GM19372 (cell line): Measurements from ENCODE around the gene ME2.
"Not testable (repeated sequence)": the region's sequence is repeated elsewhere in the genome, so short reads cannot be mapped to it uniquely, and the experiment has no call there.

ENCODE experiments used
- ATAC-seq: cut with Tn5 transposase; IDR thresholded peaks from one replicate; pipeline ENCODE4 v1.9.1; 2021; ENCODE audit warnings: mild to moderate bottlenecking, low read depth, moderate library complexity; ENCODE audit not compliant: unreplicated experiment

ME2 gene

GRCh38 chr18:50911006-50911405, 32.1 kb downstream of the ME2 start:
- no peak for ATAC-seq

- ATAC-seq: no peak
Observed at GRCh38 chr18:50917021-50917420, 38.1 kb downstream of the ME2 start.

GRCh38 chr18:50918153-50918552, 39.2 kb downstream of the ME2 start:
- no peak for ATAC-seq

- ATAC-seq: no peak
Observed at GRCh38 chr18:50924372-50924771, 45.5 kb downstream of the ME2 start.

GRCh38 chr18:50926521-50926920, 47.6 kb downstream of the ME2 start:
- ATAC-seq: no peak

- no peak for ATAC-seq
Observed at GRCh38 chr18:50928551-50928950, 49.6 kb downstream of the ME2 start.

GRCh38 chr18:50933684-50934083, 54.8 kb downstream of the ME2 start:
- ATAC-seq: no peak

- ATAC-seq: no peak
Observed at GRCh38 chr18:50934545-50935211, 55.8 kb downstream of the ME2 start.

- no peak for ATAC-seq
Observed at GRCh38 chr18:50935493-50936191, 56.7 kb downstream of the ME2 start.

GRCh38 chr18:50937183-50937582, 58.3 kb downstream of the ME2 start:
- ATAC-seq: no peak

- ATAC-seq: no peak
Observed at GRCh38 chr18:50938912-50939311, 60.0 kb downstream of the ME2 start.

- no peak for ATAC-seq
Observed at GRCh38 chr18:50944245-50944932, 65.5 kb downstream of the ME2 start.

GRCh38 chr18:50945918-50946317, 67.0 kb downstream of the ME2 start:
- not testable (repeated sequence) for ATAC-seq

- ATAC-seq: no peak
Observed at GRCh38 chr18:50947899-50948298, 69.0 kb downstream of the ME2 start.

GRCh38 chr18:50949185-50949584, 70.3 kb downstream of the ME2 start:
- no peak for ATAC-seq

- ATAC-seq: no peak
Observed at GRCh38 chr18:50950626-50951025, 71.7 kb downstream of the ME2 start.

GRCh38 chr18:50953822-50954221, 74.9 kb downstream of the ME2 start:
- no peak for ATAC-seq

- no peak for ATAC-seq
Observed at GRCh38 chr18:50955253-50955652, 76.3 kb downstream of the ME2 start.

GRCh38 chr18:50956116-50956515, 77.2 kb downstream of the ME2 start:
- no peak for ATAC-seq

- ATAC-seq: no peak
Observed at GRCh38 chr18:50961974-50962373, 83.1 kb downstream of the ME2 start.
